ENCODE measurements around the gene THAP7. TPM values are rescaled to one million over a fixed set of nuclear protein-coding genes. Genes with fewer than 3 reads are reported as not detected.

THAP7 gene
- total and polyA plus RNA-seq, 3 donors from 2014 or later: 60.6 to 96.5 (median 75.8) TPM

GRCh38 chr22:20951151-20951931, 50.6 kb downstream of the THAP7 start:
- DNase-seq: no peak
- Histone ChIP-seq H3K27ac (no peak overlapping the region), H3K36me3 (ENCODE audit: low read depth, missing control alignments) (no peaks in the 10 kb centered on the region), H3K4me1 (no peaks in the 10 kb centered on the region), H3K27me3 (no peaks in the 10 kb centered on the region), H3K9me3 (no peaks in the 10 kb centered on the region), H3K4me3 (no peak overlapping the region)
- TF ChIP-seq POLR2A (IDR thresholded peaks at IDR 0.05) (no peak), CTCF (IDR thresholded peaks at IDR 0.05) (no peak)
- intact Hi-C loops (cut with DNase I; ENCODE audit: low total_unique reads): no loop called here
- WGBS, 2 donors: 88 to 89% methylated on average over 10 of the region's 10 CpGs

GRCh38 chr22:20949698-20950183, 52.2 kb downstream of the THAP7 start:
- Histone ChIP-seq H3K36me3 (ENCODE audit: low read depth, missing control alignments) (no peaks in the 10 kb centered on the region), H3K27me3 (no peaks in the 10 kb centered on the region), H3K27ac (no peak overlapping the region), H3K4me3 (no peak overlapping the region), H3K9me3 (no peaks in the 10 kb centered on the region), H3K4me1 (no peaks in the 10 kb centered on the region)
- no peak for DNase-seq
- intact Hi-C loops (cut with DNase I; ENCODE audit: low total_unique reads): no loop called here
- no peak for TF ChIP-seq CTCF (IDR thresholded peaks at IDR 0.05)
- TF ChIP-seq POLR2A (IDR thresholded peaks at IDR 0.05): no peak
- WGBS, 2 donors: 86% methylated on average over 13 of the region's 13 CpGs

MicroRNAs within 50 kb of the gene (microRNA counts, 767-probe panel; counts per million panel counts)
- microRNA hsa-miR-649: 0 to 152 counts per million in 2 donors

Small RNA genes lying within 50 kb of the gene (microRNA-seq; reads per million reads assigned to microRNA genes)
- 0 reads per million in 2 donors for gene MIR649 (ENCODE audit: borderline number of aligned reads in 2 of 2, borderline replicate concordance in 1 of 2)

Small RNA genes lying within 50 kb of the gene (small RNA-seq; reads per million reads assigned to genes)
- gene MIR649: 0 reads per million in 2 donors

Other genes with a start within 250 kb of the THAP7 start
- gene SERPIND1, start 228.0 kb downstream of the THAP7 start, total RNA-seq: under 1 TPM; 0.16 to 0.25 TPM
- gene SERPIND1, start 228.0 kb downstream of the THAP7 start, polyA plus RNA-seq (ENCODE audit: insufficient read depth, low read depth, low replicate concordance): 0.78 TPM
- gene PI4KA, start 143.3 kb downstream of the THAP7 start, total RNA-seq: 100 to 1,000 TPM; 140 to 196 TPM
- gene PI4KA, start 143.3 kb downstream of the THAP7 start, polyA plus RNA-seq (ENCODE audit: insufficient read depth, low read depth, low replicate concordance): 124 TPM
- gene SNAP29, start 143.1 kb downstream of the THAP7 start, total RNA-seq: 10 to 100 TPM; 41.8 to 47.7 TPM
- 127 TPM for gene SNAP29, start 143.1 kb downstream of the THAP7 start, polyA plus RNA-seq (ENCODE audit: insufficient read depth, low read depth, low replicate concordance)
- 10 to 100 TPM; 47.5 to 60.2 TPM for gene CRKL, start 84.7 kb downstream of the THAP7 start, total RNA-seq
- gene CRKL, start 84.7 kb downstream of the THAP7 start, polyA plus RNA-seq (ENCODE audit: insufficient read depth, low read depth, low replicate concordance): 31.9 TPM
- gene AIFM3, start 34.9 kb downstream of the THAP7 start, total RNA-seq: 1 to 10 TPM; 1.6 to 2.9 TPM
- gene AIFM3, start 34.9 kb downstream of the THAP7 start, polyA plus RNA-seq (ENCODE audit: insufficient read depth, low read depth, low replicate concordance): 0.88 TPM
- gene LZTR1, start 19.8 kb downstream of the THAP7 start, total RNA-seq: 10 to 100 TPM; 61.5 to 61.6 TPM
- 32.4 TPM for gene LZTR1, start 19.8 kb downstream of the THAP7 start, polyA plus RNA-seq (ENCODE audit: insufficient read depth, low read depth, low replicate concordance)
- 10 to 100 TPM in 1 of 2 donors, 1 to 10 TPM in 1; 7.0 to 24.0 TPM for gene P2RX6, start 13.0 kb upstream of the THAP7 start, total RNA-seq
- gene P2RX6, start 13.0 kb upstream of the THAP7 start, polyA plus RNA-seq (ENCODE audit: insufficient read depth, low read depth, low replicate concordance): 5.2 TPM
- gene SLC7A4, start 30.4 kb upstream of the THAP7 start, total RNA-seq: 10 to 100 TPM; 60.3 to 64.8 TPM
- gene SLC7A4, start 30.4 kb upstream of the THAP7 start, polyA plus RNA-seq (ENCODE audit: insufficient read depth, low read depth, low replicate concordance): 54.8 TPM
- gene LRRC74B, start 43.8 kb upstream of the THAP7 start, total RNA-seq: 1 to 10 TPM; 3.0 to 5.4 TPM
- gene LRRC74B, start 43.8 kb upstream of the THAP7 start, polyA plus RNA-seq (ENCODE audit: insufficient read depth, low read depth, low replicate concordance): 8.7 TPM